OCI-LY3 (cell line): ENCODE data around the gene PYGB.

Source experiments
- H2AFZ ChIP-seq: fragments of 200-600, 300-600 bp; shearing (Covaris generic); 2 replicates; pipeline ENCODE4 v1.6.0; 2014; ENCODE audit warnings: antibody characterized with exemption, low read depth, low read length
- H3K27ac ChIP-seq: fragments of 200-600, 300-600 bp; sonication (generic); 2 replicates; pipeline ENCODE4 v1.5.1; 2014; ENCODE audit warnings: mild to moderate bottlenecking, low read length, moderate library complexity, mixed read lengths
- H3K27me3 ChIP-seq: fragments of 200-600, 300-600 bp; sonication (generic); 2 replicates; pipeline ENCODE4 v1.6.1; 2014; ENCODE audit warnings: low read depth, low read length, mixed read lengths
- H3K36me3 ChIP-seq: fragments of 200-600, 300-600 bp; sonication (generic); replicated peaks from 2 replicates; pipeline ENCODE3; 2014; ENCODE audit warnings: low read depth, low read length, mixed read lengths
- H3K4me1 ChIP-seq: fragments of 300-600, 200-600 bp; sonication (generic); 2 replicates; pipeline ENCODE4 v1.6.1; 2014; ENCODE audit warnings: low read length, mixed read lengths
- H3K4me2 ChIP-seq: fragments of 200-600, 300-600 bp; sonication (generic); 2 replicates; pipeline ENCODE4 v1.6.1; 2014; ENCODE audit warnings: low read length, mixed read lengths
- H3K4me3 ChIP-seq: fragments of 300-600, 200-600 bp; sonication (generic); 2 replicates; pipeline ENCODE4 v1.5.1; 2014; ENCODE audit warnings: antibody characterized with exemption, mild to moderate bottlenecking, low read length, moderate library complexity
- H3K79me2 ChIP-seq: fragments of 300-600, 200-600 bp; shearing (Covaris generic); 2 replicates; pipeline ENCODE4 v1.6.1; 2014; ENCODE audit warnings: mild to moderate bottlenecking, low read length, mixed read lengths
- H3K9ac ChIP-seq: fragments of 300-600, 200-600 bp; shearing (Covaris generic); 2 replicates; pipeline ENCODE4 v1.6.0; 2014; ENCODE audit warnings: mild to moderate bottlenecking, low read length, moderate library complexity
- H3K9me3 ChIP-seq: fragments of 200-600, 300-600 bp; shearing (Covaris generic); 2 replicates; pipeline ENCODE4 v1.6.1; 2014; ENCODE audit warnings: low read length, mixed read lengths; ENCODE audit not compliant: insufficient read depth
- H4K20me1 ChIP-seq: fragments of 200-600, 300-600 bp; sonication (generic); 2 replicates; pipeline ENCODE4 v1.6.1; 2016; ENCODE audit warnings: low read length, mixed read lengths; ENCODE audit not compliant: insufficient read depth
- EZH2phosphoT487 ChIP-seq: fragments of 200-600 bp; shearing (Covaris generic); IDR thresholded peaks from 2 replicates; pipeline ENCODE4 v1.6.1; 2018; ENCODE audit warnings: antibody characterized with exemption, mixed run types, low read depth
- TF ChIP-seq, protein P1 (sequence below): fragments of 200-600, 300-600 bp; sonication (generic); IDR thresholded peaks from 2 replicates; pipeline ENCODE4 v1.5.1; 2014; ENCODE audit warnings: antibody characterized with exemption, low read length, low read depth

Gene PYGB

DNA sequence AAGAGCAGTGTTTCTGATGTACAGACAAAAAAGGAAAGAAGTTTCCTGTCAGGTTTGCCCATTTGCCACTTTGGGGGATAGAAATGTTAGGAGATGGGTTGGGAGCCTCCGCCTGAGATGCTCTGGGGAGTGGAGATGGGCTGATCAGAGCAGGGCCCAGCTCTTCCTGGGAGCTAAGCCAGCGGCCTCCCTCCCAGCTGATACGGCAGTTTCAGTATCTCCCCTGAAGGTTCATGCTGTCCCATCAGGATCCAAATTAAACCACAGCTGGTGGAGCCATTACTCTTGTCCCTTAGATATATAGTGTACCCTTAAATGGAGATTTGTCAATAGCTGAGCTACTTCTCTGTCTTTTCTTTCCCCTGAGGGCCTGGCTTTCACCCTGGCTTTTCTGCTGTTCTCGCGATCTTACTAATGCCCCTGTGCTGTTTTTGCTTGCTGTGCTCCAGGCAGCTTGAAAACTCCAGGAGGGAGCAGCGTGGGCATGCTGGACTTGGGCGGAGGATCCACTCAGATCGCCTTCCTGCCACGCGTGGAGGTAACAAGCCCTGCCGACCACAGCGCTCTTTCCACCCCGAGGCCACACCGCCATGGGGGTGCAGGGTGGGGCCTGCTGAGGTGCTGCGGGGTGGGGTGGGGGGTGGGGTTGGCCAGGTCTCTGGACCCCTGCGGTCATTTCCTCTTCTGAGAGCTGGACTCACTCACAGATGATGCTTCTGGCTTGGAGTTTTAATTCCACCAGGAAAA lies 31.5 kb upstream of the PYGB start:
- no peaks in the 10 kb centered on the region for H3K27me3 ChIP-seq
- H3K79me2 ChIP-seq = no peaks in the 10 kb centered on the region
- H2AFZ ChIP-seq = no peak overlapping the region
- no peaks in the 10 kb centered on the region for H3K9me3 ChIP-seq
- H4K20me1 ChIP-seq = no peaks in the 10 kb centered on the region
- H3K4me3 ChIP-seq = no peak overlapping the region
- peaks cover 31% of the 10 kb centered on the region for H3K36me3 ChIP-seq
- no peak overlapping the region for H3K4me2 ChIP-seq
- no peak overlapping the region for H3K9ac ChIP-seq
- H3K4me1 ChIP-seq = no peaks in the 10 kb centered on the region
- no peak overlapping the region for H3K27ac ChIP-seq
- TF ChIP-seq, protein P1, sequence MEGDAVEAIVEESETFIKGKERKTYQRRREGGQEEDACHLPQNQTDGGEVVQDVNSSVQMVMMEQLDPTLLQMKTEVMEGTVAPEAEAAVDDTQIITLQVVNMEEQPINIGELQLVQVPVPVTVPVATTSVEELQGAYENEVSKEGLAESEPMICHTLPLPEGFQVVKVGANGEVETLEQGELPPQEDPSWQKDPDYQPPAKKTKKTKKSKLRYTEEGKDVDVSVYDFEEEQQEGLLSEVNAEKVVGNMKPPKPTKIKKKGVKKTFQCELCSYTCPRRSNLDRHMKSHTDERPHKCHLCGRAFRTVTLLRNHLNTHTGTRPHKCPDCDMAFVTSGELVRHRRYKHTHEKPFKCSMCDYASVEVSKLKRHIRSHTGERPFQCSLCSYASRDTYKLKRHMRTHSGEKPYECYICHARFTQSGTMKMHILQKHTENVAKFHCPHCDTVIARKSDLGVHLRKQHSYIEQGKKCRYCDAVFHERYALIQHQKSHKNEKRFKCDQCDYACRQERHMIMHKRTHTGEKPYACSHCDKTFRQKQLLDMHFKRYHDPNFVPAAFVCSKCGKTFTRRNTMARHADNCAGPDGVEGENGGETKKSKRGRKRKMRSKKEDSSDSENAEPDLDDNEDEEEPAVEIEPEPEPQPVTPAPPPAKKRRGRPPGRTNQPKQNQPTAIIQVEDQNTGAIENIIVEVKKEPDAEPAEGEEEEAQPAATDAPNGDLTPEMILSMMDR = no peak
- TF ChIP-seq EZH2phosphoT487 = no peak

DNA sequence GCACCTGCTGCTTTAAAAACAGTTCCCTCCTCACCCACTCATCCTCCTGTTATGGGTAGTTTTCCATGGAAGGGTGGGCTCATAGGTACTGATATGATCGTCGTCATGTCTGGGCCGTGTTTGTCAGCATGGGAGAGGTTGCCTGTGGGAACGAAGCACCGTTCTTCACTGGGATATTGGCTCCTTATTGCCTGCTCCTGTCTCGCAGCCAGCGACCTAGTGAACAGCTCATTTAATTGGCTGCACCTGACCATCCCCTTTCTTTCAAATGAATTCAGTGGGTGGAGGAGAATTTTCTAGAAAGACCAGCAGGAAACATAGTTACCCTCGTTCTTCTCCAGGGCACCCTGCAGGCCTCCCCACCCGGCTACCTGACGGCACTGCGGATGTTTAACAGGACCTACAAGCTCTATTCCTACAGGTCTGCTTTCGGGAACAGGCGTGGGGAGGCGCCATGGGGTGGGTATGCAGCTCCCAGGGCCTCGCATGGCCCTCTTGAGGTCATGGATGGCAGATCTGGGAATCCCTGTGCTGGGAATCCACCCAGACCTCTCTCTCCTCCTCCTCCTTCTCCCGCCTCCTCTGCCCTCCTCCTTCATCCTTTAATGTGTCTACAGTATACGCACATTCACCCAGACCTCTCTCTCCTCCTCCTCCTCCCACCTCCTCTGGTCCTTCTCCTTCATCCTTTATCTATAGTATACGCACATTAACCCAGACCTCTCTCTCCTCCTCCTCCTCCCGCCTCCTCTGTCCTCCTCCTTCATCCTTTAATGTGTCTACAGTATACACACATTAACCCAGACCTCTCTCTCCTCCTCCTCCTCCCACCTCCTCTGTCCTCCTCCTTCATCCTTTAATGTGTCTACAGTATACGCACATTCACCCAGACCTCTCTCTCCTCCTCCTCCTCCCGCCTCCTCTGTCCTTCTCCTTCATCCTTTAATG lies 30.4 kb upstream of the PYGB start:
- Histone ChIP-seq H3K27ac (no peak overlapping the region), H3K36me3 (peaks cover 24% of the 10 kb centered on the region), H2AFZ (no peak overlapping the region), H3K79me2 (no peaks in the 10 kb centered on the region), H3K4me1 (no peaks in the 10 kb centered on the region), H3K9ac (no peak overlapping the region), H3K9me3 (no peaks in the 10 kb centered on the region), H3K27me3 (no peaks in the 10 kb centered on the region), H4K20me1 (no peaks in the 10 kb centered on the region), H3K4me2 (no peak overlapping the region), H3K4me3 (no peak overlapping the region)
- TF ChIP-seq, protein P1 = no peak
- no peak for TF ChIP-seq EZH2phosphoT487

DNA sequence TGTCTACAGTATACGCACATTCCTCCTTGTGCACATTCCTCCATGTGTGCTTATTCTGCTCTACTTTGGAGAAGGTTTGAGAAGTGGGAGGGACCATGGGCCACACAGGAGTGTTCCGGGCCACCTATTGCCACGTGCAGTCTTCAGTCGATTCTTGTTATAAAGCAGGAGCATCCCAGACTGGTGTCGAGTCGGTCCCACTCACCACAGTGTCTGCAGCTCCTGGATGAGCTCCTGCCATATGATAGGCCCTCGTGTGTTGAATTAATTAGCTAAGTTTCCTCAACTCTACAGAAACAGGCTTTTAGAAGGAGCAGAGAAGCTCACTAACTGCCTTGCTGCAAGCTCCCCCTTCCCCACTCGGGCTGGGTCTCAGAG lies 29.8 kb upstream of the PYGB start:
- Histone ChIP-seq H3K9me3 (no peaks in the 10 kb centered on the region), H3K79me2 (no peaks in the 10 kb centered on the region), H4K20me1 (no peaks in the 10 kb centered on the region), H2AFZ (no peak overlapping the region), H3K9ac (no peak overlapping the region), H3K4me2 (no peak overlapping the region), H3K27me3 (no peaks in the 10 kb centered on the region), H3K36me3 (peaks cover 23% of the 10 kb centered on the region), H3K27ac (no peak overlapping the region), H3K4me3 (no peak overlapping the region), H3K4me1 (no peaks in the 10 kb centered on the region)
- no peak for TF ChIP-seq EZH2phosphoT487
- TF ChIP-seq, protein P1 = no peak

DNA sequence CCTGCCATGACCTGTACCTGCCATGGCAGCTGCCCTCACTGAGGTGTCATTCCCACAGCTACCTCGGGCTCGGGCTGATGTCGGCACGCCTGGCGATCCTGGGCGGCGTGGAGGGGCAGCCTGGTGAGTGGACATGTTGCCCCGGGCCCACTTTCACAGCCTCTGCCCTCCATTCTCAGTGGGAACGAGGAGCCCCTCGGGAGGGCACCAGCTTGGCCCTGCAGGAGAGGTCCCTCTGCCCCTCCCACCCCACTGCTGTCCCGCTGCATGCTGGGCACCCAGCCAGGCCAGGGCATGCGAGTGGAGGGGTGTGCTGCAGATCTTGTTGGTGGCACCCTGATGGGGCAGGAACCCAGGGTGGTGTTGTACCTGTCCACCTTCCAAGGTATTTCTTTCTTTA lies 29.4 kb upstream of the PYGB start:
- H4K20me1 ChIP-seq = no peaks in the 10 kb centered on the region
- H3K27me3 ChIP-seq = no peaks in the 10 kb centered on the region
- TF ChIP-seq, protein P1 = no peak
- TF ChIP-seq EZH2phosphoT487 = no peak
- no peak overlapping the region for H3K4me3 ChIP-seq
- H3K9ac ChIP-seq = no peak overlapping the region
- H3K4me2 ChIP-seq = no peak overlapping the region
- H2AFZ ChIP-seq = no peak overlapping the region
- H3K79me2 ChIP-seq = no peaks in the 10 kb centered on the region
- H3K36me3 ChIP-seq = peaks cover 20% of the 10 kb centered on the region
- no peaks in the 10 kb centered on the region for H3K4me1 ChIP-seq
- H3K9me3 ChIP-seq = no peaks in the 10 kb centered on the region
- H3K27ac ChIP-seq = no peak overlapping the region
